HG02938 (cell line): Measurements from ENCODE around the gene SH3PXD2B.
"Not testable (repeated sequence)": the region's sequence is repeated elsewhere in the genome, so short reads cannot be mapped to it uniquely, and the experiment has no call there.

Experiments
- ATAC-seq: cut with Tn5 transposase; IDR thresholded peaks from one replicate; pipeline ENCODE4 v1.9.1; 2021; ENCODE audit warnings: mild to moderate bottlenecking, moderate library complexity; ENCODE audit not compliant: unreplicated experiment

Gene SH3PXD2B

DNA sequence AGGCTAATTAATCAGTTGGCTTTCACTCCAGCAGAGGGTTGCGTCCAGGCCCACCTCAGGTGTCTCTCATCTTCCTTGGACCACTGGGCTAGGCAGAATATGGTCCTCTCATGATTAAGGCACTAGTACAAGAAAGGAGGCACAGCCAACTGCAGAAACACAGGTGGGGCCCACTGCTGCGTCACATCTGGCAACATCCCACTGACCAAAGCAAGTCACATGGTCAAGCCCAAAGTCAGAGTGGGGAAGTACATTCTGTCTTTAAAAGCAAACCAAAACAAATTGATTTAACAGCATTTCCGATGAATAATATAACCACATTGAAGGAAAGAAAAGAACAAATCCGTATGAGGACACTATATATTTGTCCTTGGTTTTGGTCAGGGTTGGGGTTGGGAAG lies 142.7 kb downstream of the SH3PXD2B start:
- no peak for ATAC-seq

DNA sequence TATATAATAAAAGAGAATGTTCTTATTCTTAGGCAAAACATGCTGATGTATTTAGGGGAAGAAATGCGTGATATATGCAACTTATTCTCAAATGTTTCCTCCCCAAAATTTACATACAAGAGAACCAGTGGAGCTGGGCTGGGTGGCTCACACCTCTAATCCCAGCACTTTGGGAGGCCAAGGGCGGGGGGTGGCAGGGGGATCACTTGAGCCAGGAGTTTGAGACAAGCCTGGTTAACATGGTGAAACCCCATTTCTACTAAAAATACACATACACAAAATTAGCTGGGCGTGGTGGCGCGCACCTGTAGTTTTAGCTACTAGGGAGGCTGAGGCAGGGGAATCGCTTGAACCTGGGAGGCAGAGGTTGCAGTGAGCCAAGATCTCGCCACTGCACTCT lies 143.3 kb downstream of the SH3PXD2B start:
- no peak for ATAC-seq

DNA sequence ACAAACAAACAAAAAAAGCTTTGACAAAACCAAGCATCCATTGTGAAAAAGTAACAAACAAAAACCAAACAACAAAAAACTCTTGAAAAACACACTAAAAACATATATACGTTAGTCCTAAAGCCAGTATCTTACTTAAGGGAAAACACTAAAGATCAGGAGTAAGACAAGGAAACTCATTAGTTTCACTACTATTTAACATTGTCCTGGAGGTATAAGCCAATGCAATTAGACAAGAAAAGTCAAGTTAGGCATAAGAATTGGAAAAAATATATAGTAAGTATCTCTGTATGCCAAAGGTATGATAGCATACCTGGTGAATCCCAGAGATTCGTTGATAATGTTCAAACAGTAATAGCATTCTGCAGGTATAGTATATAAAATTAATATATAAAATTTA lies 148.9 kb downstream of the SH3PXD2B start:
- no peak for ATAC-seq

DNA sequence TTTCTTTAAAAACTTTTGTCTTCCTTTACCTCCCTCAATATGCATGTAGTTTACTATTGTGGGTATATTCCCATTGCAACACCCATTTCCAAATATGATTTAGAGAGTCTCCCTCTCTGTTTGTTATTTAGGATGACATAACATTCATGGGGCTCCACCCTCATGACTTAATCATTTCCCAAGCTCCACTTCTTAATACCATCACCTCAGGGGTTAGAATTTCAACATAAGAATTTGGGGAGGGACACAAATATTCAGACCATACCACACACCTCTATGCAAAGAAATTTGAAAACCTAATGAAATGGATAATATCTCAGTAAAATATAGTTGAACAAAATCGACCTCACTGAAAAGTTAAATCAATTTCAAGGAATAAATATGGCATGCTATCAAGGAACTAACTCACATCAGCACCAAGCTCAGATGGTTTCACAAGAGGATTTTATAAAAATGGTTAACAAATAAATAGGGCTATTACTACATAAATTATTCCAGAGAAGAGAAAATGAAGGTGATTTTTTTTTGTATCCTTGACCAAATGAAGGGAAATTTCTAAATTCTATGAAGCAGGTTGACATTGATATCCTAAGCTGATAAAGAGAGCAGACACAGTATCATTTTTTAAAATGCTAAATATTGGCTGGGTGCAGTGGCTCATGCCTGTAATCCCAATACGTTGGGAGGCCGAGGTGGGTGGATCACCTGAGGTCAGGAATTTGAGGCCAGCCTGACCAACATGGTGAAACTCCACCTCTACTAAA lies 150.6 kb downstream of the SH3PXD2B start:
- no peak for ATAC-seq

DNA sequence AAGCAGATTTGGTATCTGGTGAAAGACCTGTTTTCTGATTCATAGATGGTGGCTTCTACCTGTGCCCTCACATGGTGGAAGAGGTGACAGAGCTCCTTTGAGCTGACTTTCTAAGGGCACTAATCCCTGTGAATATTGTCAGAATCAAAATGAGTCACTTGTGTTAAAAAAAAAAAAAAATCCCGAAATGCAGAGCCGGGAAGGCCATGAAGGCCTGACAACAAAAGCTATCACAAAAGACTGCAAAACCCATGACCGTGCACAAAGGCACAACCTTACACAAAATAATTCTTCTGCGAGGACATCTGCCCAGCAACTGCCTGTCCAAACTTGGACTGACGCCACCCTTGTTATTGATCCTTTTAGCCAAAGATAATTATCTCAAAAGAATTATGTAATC lies 151.2 kb downstream of the SH3PXD2B start:
- no peak for ATAC-seq

DNA sequence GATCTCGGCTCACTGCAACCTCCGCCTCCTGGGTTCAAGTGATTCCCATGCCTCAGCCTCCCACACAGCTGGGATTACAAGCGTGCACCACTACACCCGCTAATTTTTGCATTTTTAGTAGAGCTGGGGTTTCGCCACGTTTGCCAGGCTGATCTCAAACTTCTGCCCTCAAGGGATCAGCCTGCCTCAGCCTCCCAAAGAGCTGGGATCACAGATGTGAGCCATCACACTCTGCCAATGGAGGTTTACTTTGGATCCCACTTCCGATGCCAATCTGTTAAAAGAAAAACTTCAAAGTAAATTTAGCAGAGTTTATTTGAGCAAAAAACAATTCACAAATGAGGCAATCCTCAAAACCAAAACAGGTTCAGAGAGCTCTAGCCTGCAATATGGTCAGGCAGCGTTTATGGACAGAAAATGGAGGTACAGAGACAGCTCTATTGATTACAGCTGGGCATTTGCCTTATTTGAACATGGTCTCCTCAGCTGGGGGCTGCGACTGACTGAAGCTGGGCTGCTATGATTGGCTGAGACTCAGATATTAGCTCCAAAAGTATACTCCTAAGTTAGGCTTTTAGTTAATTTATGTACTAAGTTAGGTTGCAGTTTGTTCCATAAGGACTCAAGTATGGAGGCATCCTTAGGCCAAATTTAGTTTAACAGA lies 152.1 kb downstream of the SH3PXD2B start:
- ATAC-seq, result no peak

DNA sequence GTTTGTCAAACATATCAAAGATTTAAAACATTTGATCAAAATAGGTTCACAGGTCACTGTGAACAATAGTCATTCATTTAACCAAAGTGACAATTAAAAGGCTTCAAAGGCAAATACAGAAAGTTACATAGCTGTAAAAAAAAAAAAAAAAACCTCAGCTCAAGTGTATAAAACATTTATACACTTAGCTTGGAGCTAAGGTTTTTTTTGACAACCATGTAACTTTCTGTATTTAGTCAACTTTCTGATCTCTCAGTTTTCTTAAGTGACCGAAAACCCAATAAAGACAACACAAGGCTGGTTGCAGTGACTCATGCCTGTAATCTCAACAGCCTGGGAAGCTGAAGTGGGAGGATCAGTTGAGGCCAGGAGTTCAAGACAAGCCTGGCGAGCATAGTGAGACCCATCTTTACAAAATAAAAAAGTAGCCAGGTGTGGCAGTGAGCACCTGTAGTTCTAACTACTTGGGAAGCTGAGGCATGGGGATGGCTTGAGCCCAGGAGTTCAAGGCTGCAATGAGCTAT lies 154.3 kb downstream of the SH3PXD2B start:
- no peak for ATAC-seq

DNA sequence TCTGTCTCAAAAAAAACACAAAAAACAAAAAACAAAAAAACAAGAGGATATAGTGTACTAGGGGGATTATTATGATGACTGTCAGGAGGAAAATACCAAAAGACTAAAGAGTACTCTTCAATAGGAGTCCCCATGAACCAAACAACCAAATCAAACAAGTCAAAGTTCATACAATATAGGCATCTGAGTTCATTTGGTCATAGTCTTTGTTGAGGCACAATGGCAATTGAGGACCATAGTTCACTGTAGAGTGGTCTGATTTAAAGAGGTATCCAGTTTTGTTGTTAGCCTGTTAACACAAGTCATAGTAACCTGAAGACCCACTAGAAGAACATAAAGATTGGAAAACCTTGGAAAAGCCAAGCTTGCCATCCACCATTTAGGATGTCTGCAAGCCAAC lies 159.5 kb downstream of the SH3PXD2B start:
- no peak for ATAC-seq

DNA sequence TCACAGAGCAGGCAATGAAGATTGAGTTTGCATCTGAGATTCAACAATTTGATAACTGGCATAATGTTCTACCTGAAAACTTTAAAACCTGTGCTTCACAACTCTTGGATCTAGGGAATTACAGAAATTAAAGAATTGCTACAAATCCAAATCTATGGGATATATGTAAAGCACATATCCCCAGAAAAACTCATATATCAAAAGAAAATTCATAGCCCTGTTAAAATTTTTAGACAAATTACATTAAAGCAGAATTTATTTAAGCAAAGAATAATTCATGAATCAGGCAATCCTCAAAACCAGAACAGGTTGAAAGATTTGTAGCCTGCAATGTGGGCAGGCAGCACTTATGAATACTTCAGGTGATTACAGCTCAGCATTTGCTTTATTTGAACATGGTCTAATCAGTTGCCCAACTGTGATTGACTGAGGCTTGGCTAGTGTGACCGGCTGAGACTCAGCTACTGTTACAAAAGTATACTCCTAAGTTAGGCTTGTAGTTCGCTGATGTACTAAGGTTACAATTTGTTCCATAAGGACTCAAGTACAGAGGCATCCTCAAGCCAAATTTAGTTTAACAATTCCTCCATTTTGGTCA lies 160.5 kb downstream of the SH3PXD2B start:
- no peak for ATAC-seq

DNA sequence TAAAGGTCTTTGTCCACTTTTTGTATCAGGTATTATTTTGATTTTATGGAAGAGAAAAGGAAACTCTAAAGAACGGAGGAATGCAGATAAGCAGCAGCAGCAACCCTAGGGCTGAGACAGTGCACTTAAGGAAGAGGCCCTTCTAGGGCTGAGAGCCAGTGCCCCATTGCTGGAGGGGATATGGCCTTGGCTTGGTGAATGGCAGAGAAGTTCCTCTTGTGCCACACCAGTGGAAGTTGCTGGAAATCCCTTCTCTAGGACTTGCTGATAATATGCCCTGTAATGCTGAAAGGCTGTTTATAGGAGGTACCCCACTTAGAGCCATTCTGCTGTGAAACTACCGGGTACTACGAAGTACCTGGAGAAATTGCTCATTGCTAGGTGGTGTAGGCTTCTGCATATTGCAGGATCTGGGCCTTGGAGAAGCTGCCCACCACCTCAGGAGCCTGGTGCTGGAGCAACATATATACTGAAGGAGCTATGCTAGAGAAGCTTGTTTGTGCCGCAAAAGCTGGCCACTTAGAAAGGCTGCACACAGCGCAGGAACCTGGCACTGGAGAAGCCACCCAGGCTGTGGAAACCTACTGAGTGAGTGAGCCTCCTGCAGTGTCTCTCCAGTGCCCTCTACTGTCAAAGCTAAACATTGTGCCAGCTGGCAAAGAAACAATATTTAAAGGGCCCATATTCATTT lies 161.1 kb downstream of the SH3PXD2B start:
- peak; percentile 91 for ATAC-seq

DNA sequence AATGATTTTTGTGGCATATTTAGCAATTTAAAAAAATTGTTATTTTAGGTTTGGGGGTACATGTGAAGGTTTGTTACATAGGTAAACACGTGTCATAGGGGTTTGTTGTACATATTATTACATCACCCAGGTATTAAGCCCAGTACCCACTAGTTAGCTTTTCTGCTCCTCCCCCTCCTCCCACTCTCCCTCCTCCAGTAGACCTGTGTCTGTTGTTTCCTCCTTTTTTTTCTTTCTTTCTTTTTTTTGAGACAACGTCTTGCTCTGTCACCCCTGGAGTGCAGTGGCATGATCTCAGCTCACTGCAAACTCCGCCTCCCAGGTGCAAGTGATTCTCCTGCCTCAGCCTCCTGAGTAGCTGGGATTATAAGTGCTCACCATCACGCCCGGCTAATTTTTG lies 162.5 kb downstream of the SH3PXD2B start:
- not testable (repeated sequence) for ATAC-seq

DNA sequence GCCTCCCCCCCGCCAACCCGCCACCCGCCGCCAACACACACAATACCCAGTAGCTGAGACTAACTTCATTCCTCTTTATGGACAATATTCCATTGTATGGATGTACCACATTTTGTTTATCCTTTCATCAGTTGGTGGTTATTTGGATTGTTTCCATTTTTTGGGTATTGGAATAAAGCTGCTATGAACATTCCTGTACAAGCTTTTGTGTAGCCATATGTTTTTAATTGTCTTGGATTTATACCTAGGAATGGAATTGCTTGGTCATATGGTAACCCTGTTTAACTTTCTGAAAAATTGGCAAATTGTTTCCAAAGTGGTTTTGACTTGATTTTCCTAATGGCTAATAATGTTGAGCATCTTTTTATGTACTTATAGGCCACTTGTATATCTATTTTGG lies 165.9 kb downstream of the SH3PXD2B start:
- ATAC-seq, result no peak

DNA sequence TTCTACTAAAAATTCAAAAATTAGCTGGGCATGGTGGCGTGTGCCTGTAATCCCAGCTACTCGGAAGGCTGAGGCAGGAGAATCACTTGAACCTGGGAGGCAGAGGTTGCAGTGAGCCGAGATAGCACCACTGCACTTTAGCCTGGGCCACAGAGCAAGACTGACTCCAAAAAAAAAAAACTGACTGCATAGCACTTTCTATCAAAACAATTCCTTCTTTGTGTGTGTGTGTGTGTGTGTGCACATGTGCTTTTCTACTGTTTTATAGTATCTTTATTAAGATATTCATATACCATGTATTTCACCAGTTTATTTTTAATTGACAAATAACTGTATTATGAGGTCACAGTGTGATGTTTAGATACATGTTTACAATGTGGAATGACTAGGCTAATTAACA lies 167.2 kb downstream of the SH3PXD2B start:
- ATAC-seq, result not testable (repeated sequence)

DNA sequence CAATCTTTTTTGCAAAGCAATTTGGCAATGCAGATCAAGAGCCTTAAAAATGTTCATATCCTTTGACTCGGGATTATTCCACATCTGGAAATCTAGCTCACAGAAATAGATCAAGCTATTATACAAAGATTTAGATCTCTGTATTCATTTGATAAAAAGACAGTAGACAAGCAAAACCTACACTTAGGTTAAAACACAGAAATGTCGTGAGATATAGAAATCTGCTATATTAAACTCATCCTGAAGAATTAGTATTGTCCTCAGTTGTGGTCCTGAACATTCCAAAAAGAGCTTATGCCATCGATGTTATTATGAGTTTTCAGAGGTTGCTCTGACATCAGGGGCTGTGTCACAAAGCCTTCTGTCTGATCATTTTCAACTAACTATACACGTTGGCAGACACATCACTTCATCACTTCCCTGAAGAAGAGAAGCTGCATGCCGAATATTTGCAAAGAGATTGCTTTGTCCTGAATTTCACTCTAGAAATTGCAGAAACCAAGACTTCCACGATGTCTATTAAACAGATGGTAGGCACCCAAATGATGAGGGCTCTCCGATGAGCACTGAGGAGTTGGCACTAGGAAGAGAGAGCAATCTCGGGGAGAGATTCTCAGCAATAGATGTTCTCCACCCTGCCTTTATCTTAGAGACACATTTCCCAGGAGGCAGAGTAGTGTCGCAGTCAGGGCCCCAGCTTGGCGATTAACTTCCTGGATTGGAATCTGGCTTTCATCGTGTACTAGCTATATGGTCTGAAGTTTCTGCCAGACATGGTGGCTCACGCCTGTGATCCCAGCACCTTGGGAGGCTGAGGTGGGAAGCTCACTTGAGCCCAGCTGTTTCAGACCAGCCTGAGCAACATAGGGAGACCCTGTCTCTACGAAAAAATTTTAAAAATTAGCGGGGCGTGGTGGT lies 168.8 kb downstream of the SH3PXD2B start:
- no peak for ATAC-seq

DNA sequence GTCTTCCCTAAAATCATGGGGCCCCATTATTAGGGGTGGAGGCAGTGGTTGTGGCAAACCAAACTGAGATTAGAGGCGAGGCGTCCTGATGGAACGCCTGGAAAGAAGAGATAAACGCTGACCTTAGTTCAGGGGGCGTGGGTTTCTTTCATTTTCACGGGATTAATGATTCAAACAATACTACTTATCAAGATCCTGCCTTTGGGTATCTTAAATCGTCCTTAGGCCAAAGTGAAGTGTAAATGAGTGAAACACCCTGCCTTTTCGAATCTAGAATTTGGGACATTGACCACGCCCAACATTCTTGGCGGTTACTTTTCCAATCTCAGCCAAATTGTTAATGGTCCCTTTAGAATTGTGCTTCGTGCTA lies 169.7 kb downstream of the SH3PXD2B start:
- ATAC-seq, result no peak

DNA sequence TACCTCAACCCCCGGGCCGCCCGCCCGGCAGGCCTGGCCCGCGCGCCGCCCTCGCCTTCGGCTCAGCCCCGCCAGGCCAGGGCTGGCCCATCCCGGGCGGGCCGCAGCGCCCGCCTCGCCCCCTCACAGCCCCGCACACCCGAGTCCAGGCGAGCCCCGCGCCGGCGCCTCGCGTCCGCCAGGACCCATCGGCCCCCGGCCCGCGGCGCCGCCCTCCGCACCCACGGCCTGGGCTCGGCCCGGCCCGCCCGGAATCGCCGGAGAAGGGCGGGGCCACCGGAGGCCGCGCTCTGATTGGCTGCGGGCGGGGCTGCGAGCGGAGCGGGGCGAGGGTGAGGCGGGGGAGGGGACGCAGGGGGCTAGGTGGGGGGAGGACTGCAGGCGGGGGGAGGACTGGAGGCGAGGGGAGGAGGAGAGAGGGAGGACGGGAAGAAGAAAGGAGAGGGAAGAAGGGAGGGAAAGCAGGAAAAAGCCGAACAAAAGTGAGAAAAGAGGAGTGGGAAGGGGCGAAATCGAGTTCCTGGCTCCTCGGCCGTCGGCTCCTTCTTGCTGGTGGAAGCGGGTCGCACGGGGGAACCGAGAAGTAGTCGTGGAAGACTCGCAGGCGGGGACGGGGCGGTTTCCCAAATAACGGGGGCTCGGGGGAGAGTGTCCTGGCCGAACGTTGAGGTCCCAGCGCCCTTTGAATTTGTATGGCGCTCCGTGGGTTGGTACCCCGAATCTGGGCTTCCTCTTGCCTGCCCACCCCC lies 170.3 kb downstream of the SH3PXD2B start:
- peak; percentile 61 for ATAC-seq

DNA sequence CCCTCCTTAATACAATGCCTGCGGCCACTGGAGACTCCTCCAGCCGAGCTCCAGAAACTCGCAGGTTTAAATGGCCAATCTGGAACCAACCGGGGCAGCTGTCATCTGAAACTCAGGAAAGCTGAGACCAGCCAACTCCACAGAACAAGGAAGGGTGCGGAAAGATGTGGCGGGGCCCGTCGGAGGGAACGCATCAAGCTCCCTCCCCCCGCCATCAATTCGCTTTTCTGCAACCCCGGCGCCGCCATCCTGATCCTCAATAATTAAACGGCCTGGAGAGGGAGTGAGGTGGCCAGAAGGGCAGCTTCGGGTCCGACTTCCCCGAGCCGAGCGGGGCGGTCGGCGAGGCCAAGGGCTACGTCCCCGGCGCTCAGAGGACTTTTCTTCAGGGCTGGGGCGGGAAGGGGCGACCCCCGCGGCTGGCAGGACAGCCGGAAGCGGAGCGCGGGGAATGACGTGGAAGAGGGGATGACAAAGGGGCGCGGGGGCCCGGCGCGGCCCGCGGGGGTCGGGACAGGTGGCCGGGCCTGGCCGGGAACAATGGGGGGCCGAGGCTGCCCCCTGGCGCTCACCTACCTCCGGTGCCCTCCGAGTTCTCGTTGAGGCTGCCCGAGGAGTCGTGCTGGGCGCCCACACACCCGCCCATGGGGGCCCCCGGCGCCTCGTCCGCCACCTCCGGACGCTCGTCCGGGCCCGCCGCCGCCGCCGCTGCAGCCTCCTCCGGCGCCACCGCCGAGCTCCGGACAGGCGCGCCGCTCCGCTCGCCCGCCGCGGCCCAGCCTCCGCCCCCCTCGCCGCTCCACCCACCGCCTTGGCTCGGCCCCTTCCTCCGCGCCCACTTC lies 171.1 kb downstream of the SH3PXD2B start, which contains the start of gene UBTD2:
UBTD2 (minus strand) TSS at position 745 of the 842 bp plus-strand sequence; CDS start at position 646, 99 bp downstream.
- peak; percentile 81 for ATAC-seq

DNA sequence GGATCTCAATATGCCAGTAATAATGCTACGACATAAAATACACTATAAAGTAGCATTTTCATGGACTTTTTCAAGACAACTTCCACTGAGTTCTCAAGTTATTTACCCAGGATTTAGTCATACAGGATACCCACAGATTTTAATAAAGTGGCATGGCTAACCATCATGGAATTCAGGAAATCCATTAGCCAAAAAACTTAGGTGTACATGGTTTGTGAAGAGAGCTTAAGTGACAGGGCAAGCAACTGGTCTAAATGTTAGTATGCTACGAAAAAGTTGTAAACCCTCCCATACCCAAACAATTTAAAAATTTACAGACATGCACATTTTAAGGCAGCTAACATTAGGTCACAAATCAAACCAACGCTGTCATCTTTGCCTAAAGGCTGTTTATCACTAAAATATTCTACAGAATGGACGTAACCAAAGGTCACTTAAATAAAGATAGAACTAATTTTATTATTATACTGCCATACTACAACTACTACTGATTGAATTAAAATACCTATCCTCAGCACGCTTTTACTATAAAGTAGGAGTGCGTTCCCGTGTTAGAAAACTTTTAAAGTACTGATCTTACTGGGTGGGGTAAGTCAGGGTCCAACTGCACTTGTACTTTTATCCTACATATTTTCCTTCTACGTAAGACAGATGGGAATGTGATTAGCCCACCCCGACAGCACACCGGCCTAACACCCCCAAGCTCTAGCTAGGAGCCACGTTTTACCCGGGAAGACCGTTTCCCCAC lies 171.9 kb downstream of the SH3PXD2B start:
- ATAC-seq, result no peak
